ENCODE data around the gene DUOXA2. TPM values are rescaled to one million over a fixed set of nuclear protein-coding genes. Genes with fewer than 3 reads are reported as not detected.

Gene DUOXA2
- total and polyA plus RNA-seq, 2 donors from 2014 or later, result 0.37 TPM; not detected in 1

DNA sequence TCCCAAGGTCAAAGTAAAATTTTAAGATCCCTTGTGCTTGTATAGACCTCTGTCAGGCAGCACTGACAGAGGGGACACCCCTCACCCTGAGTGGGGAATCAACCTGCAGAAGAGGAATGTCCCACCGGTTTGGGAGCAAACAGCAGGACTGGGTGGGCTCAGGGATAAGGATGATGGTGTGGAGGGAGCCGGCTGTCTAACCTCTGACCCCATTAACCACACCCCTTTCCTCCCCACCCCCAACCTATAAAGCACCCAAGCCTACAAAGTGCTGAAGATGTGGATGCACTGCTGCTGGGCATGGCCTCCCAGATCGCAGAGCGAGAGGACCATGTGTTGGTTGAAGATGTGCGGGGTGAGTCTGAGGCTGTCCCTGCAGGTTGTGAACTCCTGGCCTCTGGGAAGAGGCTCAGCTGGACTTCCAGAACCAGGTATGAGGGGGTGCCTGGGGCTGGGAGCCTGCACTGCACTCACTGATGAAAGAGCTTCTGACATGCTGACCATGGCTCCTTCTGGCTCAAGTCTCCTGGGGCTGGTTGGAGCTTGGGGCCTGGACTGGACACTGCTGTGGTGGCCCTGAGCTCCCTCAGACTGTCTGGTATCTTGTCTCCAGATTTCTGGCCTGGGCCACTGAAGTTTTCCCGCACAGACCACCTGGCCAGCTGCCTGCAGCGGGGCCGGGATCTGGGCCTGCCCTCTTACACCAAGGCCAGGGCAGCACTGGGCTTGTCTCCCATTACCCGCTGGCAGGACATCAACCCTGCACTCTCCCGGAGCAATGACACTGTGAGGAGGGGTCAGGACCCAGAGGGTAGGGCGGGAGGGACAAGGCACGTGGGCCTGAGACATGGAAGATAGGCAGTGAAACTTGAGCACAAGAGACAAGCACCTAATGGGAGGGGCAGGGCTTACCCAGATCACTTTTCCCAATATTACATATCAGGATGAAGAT, 25.0 kb downstream of the DUOXA2 start:
- Histone ChIP-seq H3K4me1 (ENCODE audit: control insufficient read depth in 2 of 3, insufficient read depth in 2 of 3, low read depth in 1 of 3, low read length in 3 of 3) (peaks cover 0 to 4% (median 0%) of the 10 kb centered on the region in 3 donors), H3K27me3 (ENCODE audit: control insufficient read depth, insufficient read depth, low read length) (peaks cover 4% of the 10 kb centered on the region), H3K9me3 (ENCODE audit: control insufficient read depth in 2 of 3, insufficient read depth in 1 of 3, low read length in 3 of 3) (no peaks in the 10 kb centered on the region), H3K36me3 (ENCODE audit: control insufficient read depth in 2 of 3, insufficient read depth in 3 of 3, low read length in 3 of 3) (no peaks in the 10 kb centered on the region), H3K27ac (ENCODE audit: low read depth in 2 of 2, low read length in 2 of 2) (no peak overlapping the region), H3K4me3 (ENCODE audit: low read length in 3 of 3) (no peak overlapping the region), H3K9ac (ENCODE audit: low read length in 3 of 3) (no peak overlapping the region)
- TF ChIP-seq CTCF (IDR thresholded peaks at IDR 0.05; ENCODE audit: borderline replicate concordance, extremely low read depth, insufficient read depth), result no peak
- no peak for FAIRE-seq
- DNase-seq, result no peak
- intact Hi-C loops (cut with DNase I), result no loop called here

- DNase-seq (no peak), FAIRE-seq (no peak)
- Histone ChIP-seq H3K4me1 (ENCODE audit: control insufficient read depth in 2 of 3, insufficient read depth in 2 of 3, low read depth in 1 of 3, low read length in 3 of 3) (peaks cover 0 to 3% (median 0%) of the 10 kb centered on the region in 3 donors), H3K9ac (ENCODE audit: low read length in 3 of 3) (no peak overlapping the region), H3K4me3 (ENCODE audit: low read length in 3 of 3) (no peak overlapping the region), H3K9me3 (ENCODE audit: control insufficient read depth in 2 of 3, insufficient read depth in 1 of 3, low read length in 3 of 3) (no peaks in the 10 kb centered on the region), H3K27ac (ENCODE audit: low read depth in 2 of 2, low read length in 2 of 2) (no peak overlapping the region), H3K27me3 (ENCODE audit: control insufficient read depth, insufficient read depth, low read length) (peaks cover 4% of the 10 kb centered on the region), H3K36me3 (ENCODE audit: control insufficient read depth in 2 of 3, insufficient read depth in 3 of 3, low read length in 3 of 3) (no peaks in the 10 kb centered on the region)
- TF ChIP-seq CTCF (IDR thresholded peaks at IDR 0.05; ENCODE audit: borderline replicate concordance, extremely low read depth, insufficient read depth), result no peak
- intact Hi-C loops (cut with DNase I), result no loop called here
Measured at GRCh38 chr15:45139770-45140169, 25.6 kb downstream of the DUOXA2 start.

DNA sequence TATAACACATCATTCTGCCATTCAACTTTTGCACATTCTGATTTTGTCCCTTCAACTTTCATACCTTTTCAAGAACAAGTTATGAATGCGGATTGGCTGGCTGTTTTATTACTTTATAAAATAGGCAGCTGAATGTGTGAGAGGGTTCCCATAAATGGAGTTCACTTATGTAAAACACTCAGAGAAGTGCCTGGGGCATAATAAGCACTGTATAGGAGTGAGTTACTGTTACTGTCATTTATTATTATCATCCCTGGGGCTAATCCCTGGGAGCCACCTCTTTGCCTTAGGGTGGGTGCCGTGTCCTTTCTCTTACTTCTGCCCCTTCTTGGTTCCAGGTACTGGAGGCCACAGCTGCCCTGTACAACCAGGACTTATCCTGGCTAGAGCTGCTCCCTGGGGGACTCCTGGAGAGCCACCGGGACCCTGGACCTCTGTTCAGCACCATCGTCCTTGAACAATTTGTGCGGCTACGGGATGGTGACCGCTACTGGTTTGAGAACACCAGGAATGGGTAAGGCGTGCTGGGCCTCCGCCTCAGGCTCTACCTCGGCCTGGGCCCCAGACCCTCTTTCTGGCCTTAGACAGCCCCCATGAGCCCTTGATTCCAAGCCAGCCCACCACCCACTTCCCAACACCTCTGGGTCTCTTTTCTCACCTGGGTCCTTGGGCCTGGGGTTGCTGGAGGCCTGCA, 26.6 kb downstream of the DUOXA2 start:
- Histone ChIP-seq H3K9me3 (ENCODE audit: control insufficient read depth in 2 of 3, insufficient read depth in 1 of 3, low read length in 3 of 3) (no peaks in the 10 kb centered on the region), H3K27me3 (ENCODE audit: control insufficient read depth, insufficient read depth, low read length) (peaks cover 4% of the 10 kb centered on the region), H3K4me3 (ENCODE audit: low read length in 3 of 3) (no peak overlapping the region), H3K27ac (ENCODE audit: low read depth in 2 of 2, low read length in 2 of 2) (no peak overlapping the region), H3K9ac (ENCODE audit: low read length in 3 of 3) (no peak overlapping the region), H3K4me1 (ENCODE audit: control insufficient read depth in 2 of 3, insufficient read depth in 2 of 3, low read depth in 1 of 3, low read length in 3 of 3) (no peaks in the 10 kb centered on the region), H3K36me3 (ENCODE audit: control insufficient read depth in 2 of 3, insufficient read depth in 3 of 3, low read length in 3 of 3) (no peaks in the 10 kb centered on the region)
- DNase-seq (no peak), FAIRE-seq (no peak)
- intact Hi-C loops (cut with DNase I), result no loop called here
- no peak for TF ChIP-seq CTCF (IDR thresholded peaks at IDR 0.05; ENCODE audit: borderline replicate concordance, extremely low read depth, insufficient read depth)
